GM19043 (cell line): ENCODE results near the gene LGI4.

Experiments
- ATAC-seq: cut with Tn5 transposase; IDR thresholded peaks from one replicate; pipeline ENCODE4 v1.9.1; 2021; ENCODE audit warnings: low read depth; ENCODE audit not compliant: unreplicated experiment

Gene LGI4

GRCh38 chr19:35090160-35090505 lies 44.7 kb downstream of the LGI4 start:
- ATAC-seq = no peak

GRCh38 chr19:35089554-35089953 lies 45.3 kb downstream of the LGI4 start:
- ATAC-seq = no peak

DNA sequence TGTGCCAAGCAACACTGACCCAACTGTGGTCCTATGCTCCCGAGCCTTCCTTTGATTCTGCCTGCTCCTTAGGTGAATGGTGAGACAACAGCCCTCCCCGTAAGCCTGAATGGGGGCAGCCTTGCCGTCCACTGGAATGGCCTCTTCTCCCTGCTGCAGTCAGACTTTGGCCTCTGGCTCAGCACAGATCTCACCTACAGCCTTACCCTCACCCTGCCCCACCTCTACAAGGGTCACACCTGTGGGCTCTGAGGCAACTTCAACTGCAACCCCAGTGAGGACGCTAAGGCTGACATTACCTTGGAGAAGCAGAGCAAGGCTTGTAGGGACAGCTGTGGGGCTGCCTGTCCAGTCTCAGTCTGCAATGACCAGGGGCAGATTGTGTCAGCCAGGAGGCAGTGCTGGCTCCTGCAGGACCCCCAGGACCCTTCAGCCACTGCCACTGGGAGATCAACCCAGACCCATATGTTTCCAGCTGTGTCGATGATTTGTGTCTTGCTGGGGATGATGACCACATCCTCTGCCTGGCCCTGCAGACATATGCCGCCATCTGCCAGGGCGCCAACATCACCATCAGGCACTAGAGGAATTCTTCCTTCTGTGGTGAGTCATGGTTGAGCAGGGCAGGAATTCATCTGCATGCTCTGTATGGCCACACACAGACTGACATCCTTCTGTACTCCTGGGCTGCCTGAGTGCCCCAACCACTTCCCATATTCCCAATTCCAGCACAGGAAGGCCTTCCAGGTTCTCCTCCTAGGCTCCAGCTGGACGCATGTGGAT lies 46.5 kb downstream of the LGI4 start:
- no peak for ATAC-seq

DNA sequence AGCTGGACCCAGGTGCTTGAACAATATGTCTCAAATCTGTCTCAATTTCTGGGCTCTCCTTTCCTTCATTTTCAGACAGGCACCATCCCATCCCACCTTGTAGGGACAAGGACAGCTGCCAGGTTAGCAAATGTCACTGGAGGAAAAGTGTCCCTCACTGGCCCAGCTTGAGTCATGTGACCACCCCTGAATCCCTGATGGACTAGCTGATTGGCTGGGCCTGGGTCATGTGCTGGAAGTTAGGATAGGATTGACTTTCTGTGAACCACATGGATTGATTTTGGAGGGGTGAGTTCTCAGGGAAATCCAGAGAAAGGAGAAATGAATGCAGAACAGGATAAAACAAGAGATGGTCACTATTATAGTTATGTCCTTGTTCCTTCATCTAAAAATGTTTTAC lies 47.5 kb downstream of the LGI4 start:
- ATAC-seq = no peak

DNA sequence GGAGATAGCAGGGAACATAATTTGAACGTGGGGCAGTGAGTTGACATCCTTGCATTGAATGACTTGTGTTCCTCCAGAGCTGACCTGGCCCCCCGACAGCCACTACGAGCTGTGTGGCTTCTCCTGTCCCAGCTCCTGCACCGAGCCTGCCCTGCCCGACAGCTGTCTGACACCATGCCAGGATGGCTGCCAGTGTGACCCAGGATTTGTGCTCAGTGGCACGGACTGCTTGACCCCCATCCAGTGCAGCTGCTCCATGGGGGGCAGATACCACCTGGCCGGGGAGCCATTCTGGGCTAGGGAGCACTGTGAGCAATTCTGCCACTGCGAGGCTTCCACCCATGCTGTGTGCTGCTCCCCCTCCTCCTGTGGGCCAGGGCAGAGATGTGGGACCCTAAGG lies 48.4 kb downstream of the LGI4 start:
- ATAC-seq = no peak

DNA sequence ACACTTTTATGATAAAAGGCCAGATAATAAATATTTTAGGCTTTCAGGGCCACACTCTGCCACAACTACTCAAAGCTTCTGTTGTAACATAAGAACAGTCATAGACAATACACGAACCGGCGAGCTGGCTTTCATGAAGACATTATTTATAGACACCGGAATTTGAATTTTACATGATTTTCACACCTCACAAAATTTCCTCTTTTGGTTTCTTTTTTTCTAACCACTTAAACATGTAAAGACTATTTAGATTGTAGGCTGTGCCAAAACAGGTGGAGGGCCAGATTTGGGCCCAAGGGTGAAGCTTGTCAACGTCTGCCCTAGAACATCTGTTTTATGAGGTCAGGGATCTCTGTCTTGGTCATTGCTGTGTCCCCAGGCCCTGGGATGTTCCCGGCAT lies 48.9 kb downstream of the LGI4 start:
- peak; percentile 56 for ATAC-seq

DNA sequence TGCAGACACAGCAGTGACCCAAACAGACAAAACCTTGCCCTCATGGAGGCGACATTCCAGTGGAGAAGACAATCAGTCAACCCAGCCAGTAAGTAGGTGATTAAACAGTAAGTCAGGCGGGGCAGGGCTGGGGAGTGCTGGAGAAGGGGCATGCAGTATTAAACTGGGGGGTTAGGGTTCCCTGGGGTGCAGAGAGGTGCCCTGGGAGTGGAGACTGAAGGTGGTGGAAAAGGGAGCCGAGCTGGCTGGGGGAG lies 50.4 kb downstream of the LGI4 start:
- no peak for ATAC-seq

DNA sequence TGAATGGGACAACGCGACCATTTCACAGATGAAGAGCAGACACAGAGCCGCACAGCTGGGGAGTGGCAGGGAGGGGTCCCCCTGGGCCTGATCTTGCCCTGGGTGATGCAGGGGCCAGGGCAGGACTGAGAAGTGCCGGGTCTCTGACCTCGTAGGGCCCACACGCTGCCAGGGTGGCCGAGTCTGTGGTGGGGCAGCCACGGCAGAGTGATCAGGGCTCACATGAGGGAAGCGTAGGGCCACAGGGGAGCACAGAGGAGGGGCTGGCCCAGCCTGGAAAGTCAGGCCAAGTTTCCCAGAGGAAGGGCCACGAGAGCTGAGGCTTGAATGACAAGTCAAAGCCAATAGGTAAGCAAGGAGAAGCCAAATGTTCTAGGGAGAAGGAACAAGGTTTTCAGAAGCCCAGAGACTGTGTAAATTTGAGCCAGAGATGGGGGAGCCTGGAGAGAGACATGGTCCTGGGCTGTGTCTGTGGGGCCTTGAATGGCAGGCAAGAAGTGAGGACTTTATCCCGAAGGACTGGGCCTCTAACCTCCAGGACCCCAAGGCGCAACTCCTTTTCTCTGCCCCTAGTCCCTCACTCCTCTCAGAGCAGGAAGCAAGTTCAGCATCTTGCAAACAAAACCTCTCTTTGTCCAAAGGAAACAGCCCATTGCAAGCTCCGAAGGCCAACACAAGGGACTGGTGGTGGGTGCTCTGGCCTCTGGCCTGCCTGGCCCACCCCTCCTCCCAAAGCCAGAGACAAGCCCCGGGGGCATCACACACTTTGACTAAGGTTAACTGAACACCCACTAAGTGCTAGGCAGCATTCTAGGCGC lies 51.0 kb downstream of the LGI4 start:
- no peak for ATAC-seq

GRCh38 chr19:35081201-35081600 lies 53.7 kb downstream of the LGI4 start:
- ATAC-seq = no peak

DNA sequence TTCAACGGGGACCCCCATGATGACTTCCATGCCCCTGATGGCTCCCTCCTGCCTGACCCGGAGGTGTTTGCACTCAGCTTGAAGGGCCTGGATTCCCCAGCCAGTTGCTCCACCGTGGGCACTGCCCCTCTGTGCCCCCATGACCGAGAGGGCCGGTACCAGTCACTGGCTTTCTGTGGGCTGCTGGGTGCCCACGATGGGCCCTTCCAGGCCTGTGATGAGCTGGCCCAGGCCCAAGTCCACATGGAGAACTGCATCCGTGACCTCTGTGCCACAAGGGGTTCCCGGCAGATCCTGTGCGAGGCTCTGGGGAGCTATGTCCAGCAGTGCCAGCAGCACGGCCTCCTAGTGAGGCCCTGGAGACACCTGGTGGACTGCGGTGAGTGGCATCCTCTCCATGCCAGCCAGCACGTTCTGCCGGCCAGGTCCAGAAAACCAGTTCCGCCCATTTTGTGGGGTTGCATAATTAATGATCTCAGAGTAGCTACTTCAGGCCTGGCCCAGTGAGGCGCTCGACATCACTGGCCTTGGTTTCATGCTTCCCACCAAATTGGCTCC lies 54.2 kb downstream of the LGI4 start:
- no peak for ATAC-seq

- ATAC-seq = no peak
Observed at GRCh38 chr19:35079826-35080225, 55.0 kb downstream of the LGI4 start.

GRCh38 chr19:35077411-35078223 lies 57.2 kb downstream of the LGI4 start:
- ATAC-seq = no peak

- no peak for ATAC-seq
Observed at GRCh38 chr19:35076657-35077056, 58.2 kb downstream of the LGI4 start.

GRCh38 chr19:35076026-35076370 lies 58.9 kb downstream of the LGI4 start:
- no peak for ATAC-seq

- ATAC-seq = no peak
Observed at GRCh38 chr19:35075202-35076025, 59.4 kb downstream of the LGI4 start.
